A673 (cell line): ENCODE results near the gene GATA6.

ENCODE experiments used
- CTCF ChIP-seq: fragments of 300-800, 200-600 bp; sonication (generic); conservative IDR thresholded peaks from 2 replicates; pipeline ENCODE4 v1.5.1; 2017; ENCODE audit warnings: low read depth, mild to moderate bottlenecking, antibody characterized with exemption, low read length, moderate library complexity, mixed read lengths
- EZH2 ChIP-seq: fragments of 200-600 bp; sonication (generic); IDR thresholded peaks from 2 replicates; pipeline ENCODE4 v1.6.1; 2017; ENCODE audit warnings: borderline replicate concordance, low read depth, mild to moderate bottlenecking, mixed read lengths, antibody characterized with exemption, low read length; ENCODE audit not compliant: poor library complexity, severe bottlenecking

DNA sequence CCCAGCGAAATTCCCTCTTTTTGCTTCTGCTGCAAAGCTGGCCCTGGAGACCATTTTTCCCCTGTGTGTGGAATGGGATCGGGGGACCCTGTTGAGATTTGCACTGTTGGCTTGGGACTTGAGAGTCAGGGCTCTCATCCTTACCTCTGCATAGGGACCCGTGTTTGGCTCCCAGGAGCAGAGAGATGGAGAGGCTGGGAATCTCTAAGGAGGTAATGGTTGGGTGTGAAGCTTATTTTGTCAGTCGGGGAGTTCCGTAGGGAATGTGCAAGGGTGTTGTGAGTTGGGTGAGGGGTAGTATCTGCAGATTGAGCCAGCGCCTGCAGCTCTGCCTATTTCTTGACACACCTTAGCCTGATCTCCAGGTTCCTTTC lies 4.5 kb downstream of the GATA6 start:
- TF ChIP-seq CTCF: no peak
- TF ChIP-seq EZH2: peak; percentile 73
